GM19035 (cell line): ENCODE results near the gene CARHSP1.
"Not testable (repeated sequence)": the region's sequence is repeated elsewhere in the genome, so short reads cannot be mapped to it uniquely, and the experiment has no call there.

ENCODE experiments used
- ATAC-seq: cut with Tn5 transposase; IDR thresholded peaks from one replicate; pipeline ENCODE4 v1.9.1; 2021; ENCODE audit not compliant: unreplicated experiment

The CARHSP1 gene

DNA sequence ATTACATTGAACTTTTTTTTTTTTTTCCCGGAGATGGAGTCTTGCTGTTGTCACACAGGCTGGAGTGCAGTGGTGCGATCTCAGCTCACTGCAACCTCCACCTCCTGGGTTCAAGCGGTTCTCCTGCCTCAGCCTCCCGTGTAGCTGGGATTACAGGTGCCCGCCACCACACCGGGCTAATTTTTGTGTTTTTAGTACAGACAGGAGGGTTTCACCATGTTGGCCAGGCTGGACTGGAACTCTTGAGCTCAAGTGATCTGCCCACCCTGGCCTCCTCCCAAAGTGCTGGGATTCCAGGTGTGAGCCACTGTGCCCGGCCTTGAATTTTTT is 5.0 kb upstream of the CARHSP1 start:
- ATAC-seq = not testable (repeated sequence)

DNA sequence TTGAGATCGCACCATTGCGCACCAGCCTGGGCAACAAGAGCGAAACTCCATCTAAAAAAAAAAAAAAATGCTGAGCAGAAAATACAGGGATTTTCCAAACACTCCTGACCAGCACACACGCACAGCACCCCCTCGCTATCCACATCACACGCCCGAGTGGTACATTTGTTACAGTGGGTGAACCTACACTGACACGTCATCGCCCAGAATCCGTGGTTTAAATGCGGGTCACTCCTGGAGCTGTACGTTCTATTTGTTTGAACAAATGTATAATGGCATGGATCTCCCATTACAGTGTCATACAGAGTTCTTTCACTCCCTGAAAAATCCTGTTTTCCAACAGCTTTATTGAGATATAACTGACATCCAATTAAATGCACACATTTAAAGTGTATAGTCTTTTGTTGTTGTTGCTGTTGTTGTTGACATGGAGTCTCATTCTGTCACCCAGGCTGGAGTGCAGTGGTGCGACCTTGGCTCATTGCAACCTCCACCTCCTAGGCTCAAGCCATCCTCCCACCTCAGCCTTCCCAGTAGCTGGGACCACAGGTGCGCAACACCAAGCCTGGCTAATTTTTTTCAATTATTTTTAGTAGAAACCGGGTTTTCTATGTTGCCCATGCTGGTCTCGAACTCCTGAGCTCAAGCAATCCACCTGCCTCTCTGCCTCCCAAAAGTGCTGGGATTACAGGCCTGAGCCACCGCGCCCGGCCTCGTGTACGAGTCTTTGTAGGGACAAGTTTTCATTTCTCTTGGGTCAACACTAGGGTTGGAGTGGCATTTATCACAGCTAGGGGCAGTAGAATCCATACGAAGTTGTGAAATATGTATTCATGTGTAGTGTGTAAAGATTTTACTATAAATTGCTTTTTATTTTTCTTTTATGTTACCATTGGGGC is 4.4 kb upstream of the CARHSP1 start:
- no peak for ATAC-seq

GRCh38 chr16:8872071-8872470 is 3.3 kb upstream of the CARHSP1 start:
- no peak for ATAC-seq

- not testable (repeated sequence) for ATAC-seq
Observed at GRCh38 chr16:8869988-8870241, 1.1 kb upstream of the CARHSP1 start.

GRCh38 chr16:8869212-8869987 is 594 bp upstream of the CARHSP1 start:
- no peak for ATAC-seq

DNA sequence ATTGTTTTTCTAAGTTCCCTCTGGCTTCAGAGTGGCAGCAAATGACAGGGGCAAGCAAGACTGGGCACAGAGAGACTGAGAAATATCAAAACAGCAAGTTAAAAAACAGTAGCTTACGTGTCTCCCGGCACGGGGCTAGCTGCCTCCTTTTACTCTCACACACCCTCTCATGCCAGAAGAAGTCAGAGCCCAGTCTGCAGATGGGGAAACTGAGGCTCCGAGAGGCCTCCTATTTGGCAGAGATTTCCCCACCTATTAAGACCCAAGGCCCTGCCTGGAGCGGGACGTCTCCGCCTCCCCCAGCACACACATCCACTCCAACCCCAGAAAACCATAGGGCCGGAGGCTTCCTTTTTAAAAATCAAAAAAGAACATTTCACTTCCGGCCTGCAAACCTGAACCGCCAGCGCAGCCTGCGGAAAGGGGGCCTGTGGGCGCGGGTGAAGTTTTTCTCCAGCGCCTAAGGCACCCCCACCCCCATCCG is 832 bp downstream of the CARHSP1 start:
- ATAC-seq = no peak

DNA sequence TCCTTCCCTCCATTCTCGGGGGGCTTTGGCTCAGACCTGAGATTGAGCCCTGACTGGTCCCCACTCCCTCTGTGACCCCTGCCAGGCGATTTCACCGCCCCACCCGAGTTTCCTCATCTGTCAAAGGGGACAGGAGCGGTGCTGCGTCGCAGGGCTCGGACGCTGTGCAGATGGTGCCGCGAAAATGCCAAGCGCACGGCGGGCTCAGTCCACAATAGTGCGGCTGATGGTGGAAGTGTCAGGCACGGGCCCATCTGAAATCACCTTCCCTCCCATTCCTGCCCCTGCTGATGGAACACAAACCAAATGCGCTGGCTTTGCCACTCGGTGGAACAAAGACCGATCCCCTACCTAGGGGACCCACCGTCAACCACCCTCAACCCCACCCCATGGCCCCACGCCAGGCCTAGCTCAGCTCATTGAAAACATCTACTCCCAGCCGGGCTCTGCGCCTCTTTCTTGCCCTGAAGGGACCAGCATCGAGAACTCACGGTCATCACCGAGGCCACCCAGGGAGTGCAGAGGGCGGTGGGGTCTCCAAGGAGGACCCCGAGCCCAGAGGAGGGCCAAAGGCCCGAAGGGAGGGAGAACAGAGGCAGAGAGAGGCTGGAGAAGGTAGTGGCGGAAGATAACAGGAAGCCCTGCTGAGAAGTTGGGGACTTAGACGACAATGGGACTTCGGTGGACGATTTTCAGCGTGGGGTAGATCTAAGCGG is 1.4 kb downstream of the CARHSP1 start:
- ATAC-seq = no peak

DNA sequence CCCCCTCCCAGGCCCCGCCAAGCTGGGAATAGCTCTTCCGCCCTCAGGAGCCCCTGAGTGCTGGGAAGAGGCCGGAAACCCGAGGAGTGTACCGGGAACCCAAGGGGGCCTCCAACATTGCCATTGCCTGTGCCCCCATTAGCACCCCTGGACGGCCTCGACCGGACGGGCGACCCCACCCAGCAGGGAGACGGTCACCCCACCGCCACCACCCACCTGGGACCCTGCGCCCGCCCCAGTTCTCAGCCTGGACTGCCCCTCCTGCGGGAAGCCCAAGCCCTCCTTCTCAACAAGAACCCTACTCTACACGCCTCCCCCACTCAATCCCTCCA is 2.0 kb downstream of the CARHSP1 start:
- no peak for ATAC-seq

DNA sequence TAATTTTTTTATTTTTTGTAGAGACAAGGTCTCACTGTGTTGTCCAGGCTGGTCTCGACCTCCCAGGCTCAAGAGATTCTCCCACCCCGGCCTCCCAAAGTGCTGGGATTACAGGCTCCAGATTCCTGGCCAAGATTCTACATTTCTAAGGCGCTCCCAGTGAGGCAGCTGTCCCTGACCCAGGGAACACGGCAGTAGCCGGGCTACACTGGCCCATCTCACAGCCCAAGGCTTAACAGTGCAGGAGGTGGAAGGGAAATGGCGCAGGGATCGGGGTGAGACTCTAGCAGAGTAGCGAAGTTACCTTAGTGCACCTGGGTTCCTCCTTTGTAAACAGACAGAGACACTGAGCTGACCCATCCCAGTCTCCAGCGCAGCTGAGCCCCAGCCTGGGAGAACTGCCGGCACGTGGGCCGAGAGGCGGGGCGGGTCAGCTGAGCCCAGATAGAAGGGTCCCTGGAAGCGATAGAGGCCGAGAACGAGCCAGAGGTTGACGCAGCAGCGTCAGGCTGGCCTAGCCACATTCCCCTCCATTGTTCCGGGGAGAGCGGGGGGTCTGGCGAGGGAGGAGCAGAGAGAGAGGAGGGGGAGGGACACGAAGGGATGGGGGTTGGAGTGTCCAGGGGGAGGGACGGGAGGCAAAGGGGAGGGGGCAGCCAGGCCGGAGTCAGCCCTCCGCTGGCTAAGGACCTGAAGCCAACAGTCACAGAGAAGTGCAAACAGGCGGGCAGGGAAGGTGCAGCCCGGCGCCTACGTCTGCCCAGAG is 2.5 kb downstream of the CARHSP1 start:
- ATAC-seq = no peak

GRCh38 chr16:8865145-8865882 is 3.5 kb downstream of the CARHSP1 start:
- ATAC-seq = no peak

DNA sequence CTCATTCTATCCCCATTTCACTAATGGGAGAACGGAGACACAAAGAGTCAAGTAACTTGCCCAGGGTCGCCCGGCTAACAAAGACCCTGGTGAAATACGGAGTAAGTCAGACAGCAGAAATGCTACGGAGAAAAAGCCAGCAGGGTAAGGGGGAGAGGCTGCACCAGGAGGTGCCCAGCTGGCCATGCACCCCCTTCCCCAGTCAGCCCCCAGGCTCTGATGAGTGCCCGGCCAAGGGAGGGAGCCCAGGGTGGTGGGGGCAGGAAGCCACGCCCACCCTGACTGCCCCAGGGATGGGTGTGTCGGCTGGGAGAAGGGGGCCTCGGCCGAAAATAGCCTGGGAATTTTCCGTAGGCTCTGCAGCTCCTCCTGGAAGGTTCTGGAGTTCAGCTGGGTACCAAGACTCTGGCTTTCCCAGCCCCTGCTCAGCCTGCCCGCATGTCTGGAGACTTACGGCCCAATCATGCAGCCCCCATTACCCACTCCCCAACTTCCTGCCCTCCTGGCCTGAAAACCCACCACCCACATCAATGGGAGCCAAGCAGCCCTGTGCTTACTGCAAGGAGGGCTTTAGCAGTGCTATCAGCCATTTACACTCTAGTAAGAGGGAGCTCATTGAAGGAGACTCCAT is 4.2 kb downstream of the CARHSP1 start:
- ATAC-seq = no peak

DNA sequence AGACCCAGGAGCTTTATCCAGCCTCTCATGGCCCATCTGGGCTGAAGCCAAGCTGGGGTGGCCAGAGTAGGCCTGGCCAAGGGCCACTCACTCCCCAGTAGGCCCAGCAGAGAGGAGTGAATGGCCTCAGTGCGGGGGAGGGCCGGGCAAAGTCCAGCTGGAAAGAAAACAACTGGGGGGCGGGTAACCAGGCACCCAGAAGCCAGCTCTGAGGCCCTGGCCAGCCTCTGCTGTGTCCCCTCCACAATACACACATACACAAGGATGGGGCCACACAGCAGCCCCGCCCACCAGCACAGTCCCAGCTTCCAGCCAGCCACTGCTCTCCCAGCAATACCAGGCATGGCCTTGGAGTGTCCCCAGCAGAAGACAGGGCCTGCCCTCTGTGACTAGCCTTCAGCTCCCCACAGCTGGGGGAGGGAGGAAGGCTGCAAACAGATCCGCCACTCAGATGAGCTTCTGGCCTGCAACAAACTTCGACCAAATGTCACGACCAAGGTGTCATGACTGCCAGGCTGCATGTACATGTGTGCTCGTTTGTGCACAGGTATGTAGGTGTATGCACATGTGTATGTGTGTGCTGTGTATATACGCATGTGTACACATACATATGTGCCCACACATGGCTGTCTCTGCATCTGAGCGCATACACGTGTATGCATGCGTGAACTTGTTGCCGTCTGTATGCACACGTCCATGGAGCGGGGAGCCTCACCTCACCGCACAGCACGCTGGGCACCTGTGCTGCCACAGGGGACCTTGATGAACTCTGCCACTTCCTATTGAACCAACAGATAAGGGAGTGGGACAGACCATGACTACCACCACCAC is 5.0 kb downstream of the CARHSP1 start:
- no peak for ATAC-seq

GRCh38 chr16:8862309-8863130 is 6.3 kb downstream of the CARHSP1 start:
- no peak for ATAC-seq

DNA sequence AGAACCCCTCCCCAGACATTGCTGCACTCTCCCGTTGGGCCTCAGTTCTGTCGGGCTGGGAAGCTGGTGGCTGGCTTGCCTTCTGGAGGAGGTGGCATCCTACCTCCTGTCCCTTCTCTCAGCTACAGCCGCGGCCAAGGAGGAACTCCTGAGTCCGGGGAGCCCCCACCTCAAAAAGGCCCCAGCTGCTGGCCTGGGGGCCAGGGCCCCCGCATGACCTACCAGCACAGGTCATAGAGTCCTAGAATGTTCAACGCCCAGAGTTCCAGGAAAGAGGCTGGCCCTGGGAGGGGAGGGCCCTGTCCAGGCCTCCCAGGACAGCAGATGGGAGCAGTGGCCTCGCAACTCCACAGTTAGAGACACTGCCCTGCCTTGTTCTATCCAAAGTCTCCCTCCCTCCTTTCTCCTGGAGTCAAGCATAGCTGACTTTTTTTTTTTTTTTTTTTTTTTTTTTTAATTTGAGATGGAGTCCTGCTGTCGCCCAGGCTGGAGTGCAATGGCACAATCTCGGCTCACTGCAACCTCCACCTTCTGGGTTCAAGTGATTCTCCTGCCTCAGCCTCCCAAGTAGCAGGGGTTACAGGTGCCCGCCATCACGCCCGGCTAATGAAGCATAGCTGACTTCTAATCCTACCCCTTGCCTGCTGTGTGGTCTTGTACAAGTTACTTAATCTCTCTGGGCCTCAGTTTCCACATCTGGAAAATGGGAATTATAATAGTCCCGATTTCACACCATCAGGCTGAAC is 7.1 kb downstream of the CARHSP1 start:
- no peak for ATAC-seq

DNA sequence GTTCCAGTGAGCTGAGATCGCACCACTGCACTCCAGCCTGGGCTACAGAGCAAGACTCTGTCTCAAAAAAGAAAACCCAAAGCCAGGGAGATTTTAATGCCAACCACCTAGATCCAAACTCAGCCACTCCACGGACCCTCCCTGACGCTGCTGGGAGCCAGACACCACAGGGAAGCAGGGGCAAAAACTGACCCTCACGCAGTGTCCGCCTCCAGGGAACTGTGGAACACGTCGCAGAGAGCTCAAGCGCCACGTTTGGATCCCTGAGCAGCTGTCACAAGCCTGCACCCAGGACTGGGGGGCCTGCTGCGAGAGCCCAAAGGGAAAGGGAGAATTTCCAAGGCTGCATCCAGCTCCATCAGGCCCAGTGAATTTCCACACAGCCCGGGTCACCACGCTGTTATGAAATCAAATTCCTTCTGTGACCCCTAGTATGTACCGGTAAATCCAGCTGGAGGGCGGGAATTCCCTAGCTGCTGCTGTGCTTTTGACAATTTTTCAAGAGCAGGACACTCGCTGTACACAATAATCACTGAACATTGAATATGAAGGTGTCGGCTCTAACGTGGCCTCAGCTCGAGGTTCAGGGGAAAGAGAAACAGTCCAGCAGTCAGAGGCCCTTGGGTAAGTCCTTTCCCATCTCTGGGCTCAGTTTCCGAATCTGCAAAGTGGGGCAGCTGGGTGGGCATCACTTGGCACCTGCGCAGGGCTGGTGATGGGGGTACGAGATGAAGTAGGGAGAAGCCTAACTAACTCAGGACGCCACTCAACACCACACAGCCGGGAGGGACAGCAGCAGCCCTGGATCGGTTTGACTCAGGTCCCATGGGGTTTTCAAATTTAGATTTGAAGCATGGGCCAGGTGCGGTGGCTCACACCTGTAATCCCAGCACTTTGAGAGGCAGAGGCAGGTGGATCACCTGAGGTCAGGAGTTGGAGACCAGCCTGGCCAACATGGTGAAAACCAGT is 8.6 kb downstream of the CARHSP1 start:
- ATAC-seq = no peak
